D341Med (cell line): Measurements from ENCODE around the gene GABRB2.

Source experiments
- DNase-seq: peaks from one replicate; pipeline ENCODE4 v3.0.0; 2012; ENCODE audit warnings: low spot score

The GABRB2 gene

DNA sequence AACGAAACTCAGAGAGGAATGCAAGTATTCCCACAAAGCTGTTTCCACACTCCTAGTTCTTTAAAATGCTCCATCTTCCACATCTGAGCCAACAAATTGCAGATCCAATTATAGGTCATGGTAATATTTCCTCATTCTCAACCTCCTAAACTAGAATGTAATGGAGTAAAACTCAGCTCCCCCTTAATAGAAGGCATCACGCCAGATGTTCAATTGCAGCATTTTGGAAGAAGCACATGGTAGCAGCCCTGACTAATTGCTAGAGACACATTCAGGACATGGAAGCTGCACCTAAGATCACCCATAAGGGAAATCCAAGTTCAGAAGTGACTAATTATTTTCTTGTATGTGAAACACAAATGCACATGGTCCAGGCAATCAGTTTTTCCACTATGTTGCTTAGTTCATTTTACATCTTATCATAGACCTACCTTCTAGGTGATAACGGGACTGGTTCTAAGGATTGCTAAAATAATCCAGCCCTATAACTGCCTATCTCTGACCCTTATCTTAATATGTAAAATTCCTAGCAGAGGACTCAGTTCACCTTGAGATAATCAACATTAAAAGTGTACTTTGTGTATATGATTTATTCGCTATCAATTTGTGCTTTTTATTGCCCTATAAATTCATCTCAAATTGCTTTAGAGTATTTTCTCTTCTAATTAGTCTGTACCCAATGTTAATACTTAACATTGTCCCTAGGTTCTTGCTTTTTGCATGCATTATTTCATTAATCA, 75.1 kb downstream of the GABRB2 start:
- DNase-seq: no peak

DNA sequence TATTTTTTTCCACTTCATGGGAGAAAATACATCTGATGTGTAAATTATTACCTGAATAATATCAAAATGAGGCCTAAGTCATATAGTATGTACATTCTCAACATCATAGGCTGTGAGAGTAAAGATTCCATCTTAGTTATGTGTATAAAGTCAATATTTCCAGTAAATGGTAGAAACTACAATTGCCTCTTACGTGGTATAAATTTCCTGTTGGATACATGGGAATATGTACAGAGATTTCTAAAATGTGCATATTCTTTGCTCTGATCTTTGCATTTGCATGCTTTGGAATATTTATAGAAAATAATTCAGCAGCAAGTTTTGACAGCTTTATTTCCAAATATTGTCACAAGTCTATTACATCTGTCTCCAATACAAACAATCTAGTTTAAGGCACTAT, 78.8 kb downstream of the GABRB2 start:
- no peak for DNase-seq

DNA sequence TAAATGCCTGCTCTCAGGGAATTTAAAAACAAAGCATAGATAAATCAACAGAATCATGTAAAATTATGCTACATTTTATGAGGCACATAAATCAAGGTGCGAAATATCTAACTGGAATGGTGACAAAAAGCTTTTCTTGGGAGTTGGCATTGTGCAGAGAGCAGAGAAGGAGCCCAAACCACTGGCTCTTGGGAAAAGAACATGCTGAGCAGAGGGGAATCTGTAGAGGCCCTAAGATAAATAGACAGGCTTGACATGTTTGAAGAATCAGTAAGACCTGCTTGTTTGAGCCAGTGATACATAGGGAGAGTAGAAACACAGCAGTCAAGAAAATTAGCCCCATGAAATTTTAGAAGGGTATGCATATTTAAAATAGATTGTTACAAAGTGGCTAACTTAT, 85.8 kb downstream of the GABRB2 start:
- no peak for DNase-seq

DNA sequence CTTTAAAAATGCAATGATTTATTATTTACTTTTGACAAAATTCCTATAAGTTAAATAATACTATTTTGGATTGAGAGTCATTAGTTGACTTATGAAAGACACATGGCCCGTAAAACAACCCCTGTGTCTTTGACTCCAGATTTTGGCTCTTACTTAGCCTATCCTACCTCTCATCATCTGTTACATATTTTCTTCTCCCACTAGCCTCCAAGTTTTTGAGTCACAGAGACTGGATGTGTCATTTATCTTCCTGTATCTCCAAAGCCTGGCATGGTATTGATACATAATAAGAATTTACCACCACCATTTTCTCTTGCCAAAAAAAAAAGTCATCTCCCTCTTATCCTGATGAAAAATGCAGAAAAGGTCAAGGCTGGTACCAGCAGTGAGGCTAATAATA, 99.9 kb downstream of the GABRB2 start:
- DNase-seq: no peak

DNA sequence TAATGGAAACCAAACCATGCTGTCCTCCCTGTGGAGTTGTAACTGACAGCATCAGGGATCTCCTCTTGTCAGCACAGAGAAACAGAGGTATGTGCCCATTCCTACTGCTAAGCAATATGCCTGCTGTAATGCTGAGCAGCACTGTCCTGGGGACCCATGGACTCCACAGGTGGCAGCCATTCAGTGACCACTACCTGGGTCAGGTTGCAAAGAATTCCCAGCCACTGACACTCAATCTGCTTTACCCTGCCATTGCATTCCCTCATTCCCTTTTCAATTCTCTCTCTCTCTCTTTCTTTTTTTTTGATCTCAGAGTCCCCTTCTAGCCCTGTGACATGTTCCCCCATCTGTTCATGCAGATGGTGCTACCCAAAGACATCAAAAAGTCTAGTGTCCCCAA, 104.1 kb downstream of the GABRB2 start:
- no peak for DNase-seq

DNA sequence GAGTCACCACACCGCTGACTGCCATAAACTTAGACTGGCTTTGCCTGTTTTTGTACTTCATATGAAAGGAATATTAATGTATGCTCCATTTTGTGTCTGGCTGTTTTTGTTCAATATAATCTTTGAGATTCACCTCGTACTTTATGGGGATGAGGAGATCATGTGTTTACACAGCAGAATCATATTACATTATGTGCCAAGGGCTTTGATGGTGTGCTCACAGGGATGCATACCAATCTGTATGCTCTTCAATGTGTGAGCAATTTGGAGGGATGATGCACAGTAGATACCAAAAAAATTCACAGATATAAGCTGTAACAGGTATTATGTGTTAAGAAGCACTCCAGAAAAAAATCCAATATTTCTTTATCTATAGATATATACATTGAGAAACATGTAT, 113.7 kb downstream of the GABRB2 start:
- no peak for DNase-seq

DNA sequence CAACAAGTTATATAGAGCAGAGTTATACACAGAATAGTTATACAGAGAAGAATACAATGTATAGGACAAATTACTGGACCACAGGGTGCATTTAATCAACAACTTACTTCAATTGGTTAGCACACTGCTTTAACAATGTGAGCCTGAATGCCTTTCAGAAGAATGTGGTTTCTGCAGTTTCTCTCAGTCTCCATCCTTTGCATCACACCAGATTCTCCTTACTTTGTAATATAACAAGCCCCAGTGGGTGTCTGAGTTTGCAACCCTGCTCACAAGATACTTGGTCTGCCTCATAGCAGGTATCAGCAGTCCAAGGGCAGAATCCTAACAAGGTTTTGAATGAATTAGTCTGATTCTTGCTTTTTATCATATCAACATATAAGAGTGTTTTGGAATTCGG, 114.6 kb downstream of the GABRB2 start:
- no peak for DNase-seq

DNA sequence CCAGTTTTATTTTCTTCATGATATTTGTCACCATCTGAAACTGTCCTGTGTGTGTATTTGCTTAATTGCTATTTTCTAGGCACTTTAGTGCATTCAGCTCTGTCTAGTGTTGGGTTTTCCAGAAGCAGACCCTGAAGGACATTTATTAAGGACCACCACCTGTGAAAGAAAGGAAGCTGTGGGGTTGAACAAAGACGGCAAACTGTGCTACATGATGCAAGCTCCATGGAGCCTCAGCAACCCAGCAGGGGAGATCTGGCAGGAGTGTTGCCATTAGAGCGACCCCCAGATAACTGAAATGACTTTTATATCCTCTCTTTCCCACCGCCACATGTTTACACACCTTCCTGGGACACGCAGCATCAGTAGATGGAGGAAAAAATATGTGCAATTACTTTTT, 125.5 kb downstream of the GABRB2 start:
- no peak for DNase-seq

DNA sequence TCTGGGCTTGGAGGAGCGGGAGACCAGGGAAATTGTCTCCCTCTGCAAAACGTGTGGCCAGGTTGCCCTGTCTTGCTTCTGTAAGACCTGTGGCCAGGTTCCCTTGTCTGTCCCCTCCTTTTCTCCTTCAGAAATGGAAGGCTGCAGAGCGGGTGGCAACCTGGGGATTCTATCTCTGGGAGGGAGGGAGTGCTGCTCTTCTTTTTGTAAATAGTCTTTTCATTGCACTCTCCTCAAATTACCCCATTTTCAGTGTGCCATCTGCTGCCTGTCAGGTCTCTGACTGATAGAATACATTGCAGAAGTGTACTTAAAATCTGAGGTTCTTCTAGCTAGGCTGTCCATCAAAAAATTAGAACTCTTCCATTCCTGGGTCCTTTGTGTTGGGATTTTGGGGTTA, 126.0 kb downstream of the GABRB2 start:
- no peak for DNase-seq

DNA sequence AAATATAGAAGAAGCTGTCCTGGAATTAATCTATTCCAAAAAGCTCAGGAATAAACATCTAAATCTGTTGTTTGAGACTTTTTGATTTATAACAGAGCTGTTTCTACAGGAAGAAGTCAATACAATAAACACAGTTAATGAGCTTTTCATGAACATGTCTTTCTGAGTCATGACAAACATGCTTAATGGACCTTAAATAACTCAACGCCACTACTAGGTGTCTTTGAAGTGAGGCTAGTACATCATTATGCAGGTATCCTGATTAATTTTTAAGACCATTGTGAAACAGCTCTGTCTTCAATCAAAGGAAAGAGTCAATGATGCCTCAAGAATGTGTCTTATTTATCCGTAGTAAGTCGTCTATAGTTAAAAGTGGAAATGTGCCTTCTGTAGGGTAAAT, 131.6 kb downstream of the GABRB2 start:
- DNase-seq: no peak

DNA sequence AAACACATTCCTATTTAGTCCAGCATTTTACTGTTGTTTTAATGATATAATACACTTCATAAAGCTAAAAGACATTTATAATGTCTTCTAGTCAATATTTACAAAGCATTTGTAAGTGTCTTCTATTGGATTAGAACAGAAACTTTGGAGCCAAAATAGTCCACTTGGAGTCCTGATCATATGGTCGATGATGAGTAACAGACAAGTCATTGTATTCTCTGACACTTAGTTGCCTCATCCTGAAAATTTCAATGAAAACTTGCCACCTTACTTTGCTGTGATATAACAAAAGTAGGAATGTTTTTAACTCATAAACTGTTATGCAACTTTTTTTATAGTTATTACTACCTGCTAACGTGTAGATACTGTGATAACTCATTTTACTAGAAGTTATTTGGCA, 132.5 kb downstream of the GABRB2 start:
- DNase-seq: no peak

DNA sequence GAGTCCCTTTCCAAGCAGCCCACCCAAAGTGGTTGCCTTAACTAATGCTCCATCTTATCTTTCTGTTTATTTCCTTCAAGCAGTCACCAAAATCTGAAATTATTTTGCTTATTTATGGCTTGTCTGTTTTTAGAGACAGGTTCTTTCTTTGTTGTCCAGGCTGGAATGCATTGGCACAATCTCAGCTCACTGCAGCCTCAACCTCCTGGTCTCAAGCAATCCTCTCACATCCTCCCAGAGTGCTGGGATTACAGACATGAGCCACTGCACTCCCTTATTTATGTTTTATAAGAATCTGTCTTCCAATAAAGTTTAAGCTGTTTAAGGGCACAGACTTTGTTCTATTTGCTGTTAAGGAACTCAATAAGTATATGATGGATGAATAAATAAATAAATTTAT, 133.7 kb downstream of the GABRB2 start:
- no peak for DNase-seq

DNA sequence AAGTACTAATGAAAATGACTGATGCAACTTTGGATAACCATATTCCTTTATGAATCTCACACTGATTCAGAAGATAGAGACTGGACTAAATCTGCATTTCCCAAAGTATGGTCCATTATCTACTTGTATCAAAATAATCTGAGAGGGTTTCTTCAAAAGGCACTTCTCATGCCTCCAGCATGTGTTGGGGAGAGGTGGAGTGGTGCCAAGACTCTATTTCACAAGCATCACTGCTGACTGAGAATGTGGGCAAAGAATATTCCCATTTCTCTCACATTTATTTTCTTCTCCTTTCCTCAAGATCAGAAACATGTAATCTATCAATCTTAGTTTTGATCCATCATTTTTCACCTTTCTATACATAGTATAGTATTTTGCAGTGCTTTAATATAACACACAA, 135.4 kb downstream of the GABRB2 start:
- no peak for DNase-seq

DNA sequence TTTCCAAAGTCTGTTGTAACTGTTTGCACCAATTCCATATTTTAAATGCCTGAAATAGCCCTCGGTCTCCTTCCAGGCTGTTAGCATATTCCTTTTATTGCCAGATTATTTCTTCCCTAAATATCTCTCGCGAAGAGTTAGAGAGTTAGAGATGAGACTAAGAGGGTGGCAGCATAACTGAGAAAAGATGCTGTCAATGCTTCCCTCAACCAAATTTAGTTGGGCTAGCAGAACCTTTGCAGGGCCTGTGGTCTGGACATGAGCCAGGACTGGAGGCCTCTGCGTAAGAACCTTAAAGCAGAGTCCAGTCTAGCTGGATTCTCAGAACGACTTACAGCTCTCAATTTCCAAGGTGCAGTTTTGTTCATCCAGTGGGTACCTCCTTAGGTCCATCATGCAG, 135.9 kb downstream of the GABRB2 start:
- DNase-seq: no peak

DNA sequence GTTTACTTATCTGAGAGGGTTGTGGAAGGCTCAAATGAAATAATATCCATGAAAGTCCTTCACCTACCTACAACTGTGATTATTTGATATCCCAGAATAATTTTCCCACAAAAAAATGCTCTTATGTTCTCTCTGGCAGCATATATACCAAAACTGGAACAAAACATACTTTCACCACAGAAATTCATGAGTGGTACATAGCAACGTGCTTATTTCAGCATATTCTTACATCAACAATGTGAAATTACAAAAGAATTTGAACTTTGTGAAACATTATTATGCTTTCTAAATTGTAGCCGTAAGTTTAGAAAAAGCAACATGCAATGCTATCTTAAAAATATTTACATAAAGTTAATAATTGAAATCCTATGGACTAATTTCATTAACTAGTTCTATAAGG, 137.1 kb downstream of the GABRB2 start:
- DNase-seq: no peak

DNA sequence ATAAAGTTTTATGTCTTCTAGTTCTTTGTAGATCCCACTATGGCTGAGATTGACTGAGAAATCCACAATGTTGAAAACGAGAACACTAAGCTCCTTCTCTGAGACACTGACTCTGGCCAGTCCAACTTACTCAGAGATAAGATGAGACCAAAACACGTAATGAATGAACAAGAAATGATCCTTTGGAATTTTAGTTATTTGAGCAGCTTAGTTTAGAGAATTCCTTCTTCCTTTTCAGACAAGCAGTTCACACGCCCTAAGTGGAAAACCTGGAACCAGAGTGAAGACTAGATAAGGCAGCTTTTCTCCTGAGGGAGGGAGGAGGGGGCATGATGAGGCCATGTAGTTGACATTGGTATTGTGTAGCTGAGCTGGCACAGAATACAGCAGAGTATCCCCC, 139.6 kb downstream of the GABRB2 start:
- DNase-seq: no peak

DNA sequence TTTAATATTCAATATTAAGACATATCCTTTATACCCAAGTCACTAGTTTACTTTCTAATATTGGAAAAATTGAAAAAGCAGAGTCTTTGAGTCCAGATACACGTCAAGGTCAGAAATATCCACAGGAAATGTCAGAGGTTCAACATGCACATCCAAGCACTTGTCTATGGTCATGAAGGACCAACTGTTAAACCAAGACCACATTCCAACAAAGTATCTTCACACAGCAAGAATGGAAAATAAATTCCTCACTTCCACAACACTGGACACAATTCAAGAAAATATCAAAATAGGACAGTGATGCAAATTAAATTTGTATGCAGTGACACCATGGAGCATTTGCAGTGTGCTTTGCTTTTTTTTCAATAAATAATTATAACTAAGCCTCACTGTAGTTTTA, 142.5 kb downstream of the GABRB2 start:
- no peak for DNase-seq

DNA sequence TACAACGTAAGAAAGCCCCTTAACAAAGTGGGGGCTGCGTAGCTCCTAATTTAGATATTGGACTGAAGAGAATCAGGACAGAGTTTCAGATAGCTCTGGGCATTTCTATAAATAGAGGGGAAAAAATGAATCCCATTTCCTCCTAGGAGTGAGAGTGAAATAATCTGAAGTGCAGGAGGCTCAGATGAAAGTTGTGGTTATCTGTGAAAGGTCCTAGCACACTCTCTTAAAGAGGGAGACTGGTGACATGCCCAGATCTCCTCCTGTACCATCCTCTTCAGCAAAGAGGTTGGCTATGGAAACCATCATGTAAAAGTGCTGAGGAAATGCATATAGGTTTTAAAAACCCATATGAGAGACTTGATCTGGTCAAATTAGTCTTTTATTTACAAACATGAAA, 143.4 kb downstream of the GABRB2 start:
- no peak for DNase-seq

DNA sequence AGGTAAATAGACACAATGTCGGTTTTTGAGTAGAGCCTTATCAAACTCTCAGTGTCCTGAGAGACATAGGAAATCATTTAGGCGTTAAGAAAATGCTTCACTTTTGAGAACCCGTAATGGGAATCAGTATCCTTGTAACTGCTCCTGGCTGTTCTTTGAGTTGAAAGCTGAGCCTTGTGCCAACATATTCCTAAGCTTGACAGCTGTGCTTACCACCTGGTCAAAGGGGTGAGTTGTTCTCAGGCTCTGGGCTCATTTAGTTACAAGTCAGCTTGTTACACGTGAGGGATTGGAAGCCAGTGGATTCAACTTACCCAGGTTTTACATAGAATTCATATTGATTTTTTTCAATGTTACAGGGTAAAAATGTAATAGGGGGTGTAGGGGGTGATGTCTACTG, 145.9 kb downstream of the GABRB2 start:
- peak; percentile 20 for DNase-seq

DNA sequence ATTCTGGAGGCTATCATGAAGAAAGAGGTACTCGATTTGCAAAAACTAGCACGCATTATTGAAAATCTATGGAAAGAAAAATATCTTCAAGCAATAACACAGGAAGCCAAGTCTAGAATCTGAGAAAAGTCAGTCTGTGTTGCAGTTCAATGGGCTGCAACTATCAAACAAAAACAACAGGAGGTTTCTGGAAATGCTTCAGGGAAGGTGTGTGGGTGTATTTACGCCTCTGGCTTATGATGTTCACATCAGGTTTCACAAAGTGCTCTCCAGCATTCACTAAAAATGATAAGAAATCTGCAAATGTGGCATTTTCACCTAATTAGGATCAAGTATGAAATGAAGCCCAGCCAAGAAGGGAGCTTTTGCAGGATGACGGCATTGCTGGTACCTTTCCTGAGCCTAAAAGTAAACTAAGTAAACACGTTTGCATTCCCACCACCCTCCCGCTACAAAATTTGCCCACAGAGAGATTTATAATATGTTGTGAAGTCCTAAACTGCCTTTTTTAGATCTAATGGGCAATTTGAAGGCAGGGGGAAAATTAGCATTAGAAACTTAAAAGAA, 146.4 kb downstream of the GABRB2 start:
- DNase-seq: no peak

DNA sequence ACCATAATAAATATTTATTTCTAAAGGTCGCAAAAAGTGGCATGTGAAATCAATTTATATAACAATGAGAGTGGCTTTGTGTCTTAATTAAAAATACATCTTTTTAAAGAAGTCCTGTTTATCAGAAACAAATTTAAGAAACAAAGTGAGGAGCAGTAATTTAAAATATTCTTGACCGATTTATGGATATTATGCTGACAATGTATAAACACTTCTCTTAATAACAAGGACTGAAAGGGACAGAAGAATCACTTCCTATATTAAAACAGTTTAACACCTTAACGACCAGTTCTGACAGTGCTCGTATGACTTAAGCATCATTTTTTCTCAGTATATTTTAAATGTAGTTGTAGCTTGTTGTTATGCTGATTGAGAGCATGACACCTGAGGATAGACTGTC, 149.1 kb downstream of the GABRB2 start:
- DNase-seq: no peak

DNA sequence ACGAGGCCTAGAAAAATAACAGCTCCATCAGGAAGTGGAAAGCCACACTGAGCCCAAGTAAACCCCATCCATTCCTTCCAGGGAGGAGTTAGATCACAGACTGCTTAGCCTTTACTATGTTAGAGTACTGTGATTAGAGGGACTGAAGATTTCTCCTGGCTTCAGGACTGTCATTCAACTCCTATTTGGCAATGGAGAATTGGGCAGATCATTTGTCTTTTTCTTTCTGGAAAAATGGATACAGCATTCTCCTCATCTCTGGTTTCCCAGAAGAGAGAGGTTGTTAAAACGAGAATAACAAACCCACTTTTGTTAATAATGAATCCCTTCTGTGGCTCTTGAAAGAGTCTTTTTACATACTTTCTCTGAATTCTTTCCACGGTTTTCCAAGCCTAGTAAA, 150.4 kb downstream of the GABRB2 start:
- DNase-seq: no peak

DNA sequence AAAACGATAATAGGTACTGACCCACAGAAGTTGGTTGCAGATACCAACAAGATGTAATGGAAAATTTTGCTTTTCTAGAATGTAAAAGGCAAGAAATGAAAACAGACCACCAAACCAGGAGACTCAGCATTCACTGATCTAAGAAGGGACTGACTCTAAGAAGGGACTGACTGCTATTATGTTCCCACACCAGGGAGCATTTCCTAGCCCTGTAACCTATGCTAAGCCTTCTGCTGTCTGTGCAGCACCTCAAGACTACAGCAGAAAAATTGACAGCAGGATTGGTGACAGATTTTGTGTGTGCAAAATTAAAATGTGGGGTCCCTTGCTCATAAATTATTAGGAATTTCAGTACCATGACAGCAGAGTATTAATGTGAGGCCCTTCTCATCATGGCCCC, 154.8 kb downstream of the GABRB2 start:
- no peak for DNase-seq

DNA sequence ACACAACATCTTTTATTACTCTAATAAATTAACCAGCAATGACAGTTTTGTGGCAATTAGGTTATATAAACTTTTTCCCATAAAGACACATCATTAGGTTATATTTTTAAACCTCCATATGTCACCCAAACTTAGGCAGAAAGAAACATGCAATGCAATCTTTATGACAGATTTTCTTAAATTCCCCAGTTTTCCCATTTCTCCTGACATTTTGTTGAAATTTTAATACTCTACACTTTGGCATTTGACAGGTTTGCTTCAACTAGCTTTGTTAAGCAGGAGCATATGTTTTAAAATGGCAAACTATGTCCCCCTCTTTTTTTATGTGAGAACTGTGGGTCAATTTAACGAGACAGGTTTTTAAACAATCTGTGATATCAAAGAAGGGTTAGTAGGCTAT, 155.5 kb downstream of the GABRB2 start:
- no peak for DNase-seq
